Adrenal gland (tissue), 5 donors: Measurements from ENCODE around the gene GNB5.

Experiments
- POLR2A ChIP-seq, 2 donors: fragments of 450-650 bp; IDR thresholded peaks; one replicate each; pipeline ENCODE4 v1.6.1; 2017; ENCODE audit warnings: antibody characterized with exemption in 2 of 2, mild to moderate bottlenecking in 2 of 2, moderate library complexity in 1 of 2
- TF ChIP-seq, protein P1 (sequence below), 6 experiments: fragments of 450-650 bp in 4 of 6; fragments of 200-600 bp in 2 of 6; sonication (generic) in 1 of 6; IDR thresholded peaks; 1 replicate in 5 of 6; 2 replicates in 1 of 6; pipeline versions ENCODE4 v1.5.1 to v1.8.0; 2016 to 2021; ENCODE audit warnings: antibody characterized with exemption in 6 of 6, mild to moderate bottlenecking in 2 of 6, moderate library complexity in 1 of 6
- donor health status: DM: no; HTN: no; CAD: no.

- TF ChIP-seq, protein P1, sequence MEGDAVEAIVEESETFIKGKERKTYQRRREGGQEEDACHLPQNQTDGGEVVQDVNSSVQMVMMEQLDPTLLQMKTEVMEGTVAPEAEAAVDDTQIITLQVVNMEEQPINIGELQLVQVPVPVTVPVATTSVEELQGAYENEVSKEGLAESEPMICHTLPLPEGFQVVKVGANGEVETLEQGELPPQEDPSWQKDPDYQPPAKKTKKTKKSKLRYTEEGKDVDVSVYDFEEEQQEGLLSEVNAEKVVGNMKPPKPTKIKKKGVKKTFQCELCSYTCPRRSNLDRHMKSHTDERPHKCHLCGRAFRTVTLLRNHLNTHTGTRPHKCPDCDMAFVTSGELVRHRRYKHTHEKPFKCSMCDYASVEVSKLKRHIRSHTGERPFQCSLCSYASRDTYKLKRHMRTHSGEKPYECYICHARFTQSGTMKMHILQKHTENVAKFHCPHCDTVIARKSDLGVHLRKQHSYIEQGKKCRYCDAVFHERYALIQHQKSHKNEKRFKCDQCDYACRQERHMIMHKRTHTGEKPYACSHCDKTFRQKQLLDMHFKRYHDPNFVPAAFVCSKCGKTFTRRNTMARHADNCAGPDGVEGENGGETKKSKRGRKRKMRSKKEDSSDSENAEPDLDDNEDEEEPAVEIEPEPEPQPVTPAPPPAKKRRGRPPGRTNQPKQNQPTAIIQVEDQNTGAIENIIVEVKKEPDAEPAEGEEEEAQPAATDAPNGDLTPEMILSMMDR (IDR thresholded peaks at IDR 0.05), result no peak
- TF ChIP-seq POLR2A (IDR thresholded peaks at IDR 0.05), result no peak
Measured at GRCh38 chr15:52193791-52194190, 2.6 kb upstream of the GNB5 start.
